Astrocyte (in vitro differentiated cells and primary cell): ENCODE measurements around the gene PLAGL2.

Experiments
- EZH2 ChIP-seq: IDR thresholded peaks from 2 replicates; pipeline ENCODE4 v1.6.1; 2012; ENCODE audit warnings: mild to moderate bottlenecking, low read length, inconsistent platforms; ENCODE audit not compliant: insufficient read depth
- TF ChIP-seq, protein P1 (sequence below): IDR thresholded peaks from 2 replicates; pipeline ENCODE4 v1.5.1; 2011; ENCODE audit warnings: low read depth, mild to moderate bottlenecking, inconsistent platforms, low read length, moderate library complexity; ENCODE audit not compliant: insufficient read depth

GRCh38 chr20:32244150-32244823, 36.7 kb upstream of the PLAGL2 start:
- TF ChIP-seq, protein P1, sequence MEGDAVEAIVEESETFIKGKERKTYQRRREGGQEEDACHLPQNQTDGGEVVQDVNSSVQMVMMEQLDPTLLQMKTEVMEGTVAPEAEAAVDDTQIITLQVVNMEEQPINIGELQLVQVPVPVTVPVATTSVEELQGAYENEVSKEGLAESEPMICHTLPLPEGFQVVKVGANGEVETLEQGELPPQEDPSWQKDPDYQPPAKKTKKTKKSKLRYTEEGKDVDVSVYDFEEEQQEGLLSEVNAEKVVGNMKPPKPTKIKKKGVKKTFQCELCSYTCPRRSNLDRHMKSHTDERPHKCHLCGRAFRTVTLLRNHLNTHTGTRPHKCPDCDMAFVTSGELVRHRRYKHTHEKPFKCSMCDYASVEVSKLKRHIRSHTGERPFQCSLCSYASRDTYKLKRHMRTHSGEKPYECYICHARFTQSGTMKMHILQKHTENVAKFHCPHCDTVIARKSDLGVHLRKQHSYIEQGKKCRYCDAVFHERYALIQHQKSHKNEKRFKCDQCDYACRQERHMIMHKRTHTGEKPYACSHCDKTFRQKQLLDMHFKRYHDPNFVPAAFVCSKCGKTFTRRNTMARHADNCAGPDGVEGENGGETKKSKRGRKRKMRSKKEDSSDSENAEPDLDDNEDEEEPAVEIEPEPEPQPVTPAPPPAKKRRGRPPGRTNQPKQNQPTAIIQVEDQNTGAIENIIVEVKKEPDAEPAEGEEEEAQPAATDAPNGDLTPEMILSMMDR = no peak
- no peak for TF ChIP-seq EZH2
